Gastrocnemius medialis (tissue), 4 donors: ENCODE measurements around the gene PYY.

Experiments
- CTCF ChIP-seq, 5 experiments: fragments of 450-650 bp in 3 of 5; fragments of 200-600 bp in 2 of 5; sonication (generic) in 2 of 5; IDR thresholded peaks in 4 of 5; conservative IDR thresholded peaks in 1 of 5; 1 replicate in 4 of 5; 2 replicates in 1 of 5; pipeline ENCODE4 v1.5.1; 2016 to 2019; ENCODE audit warnings: antibody characterized with exemption in 5 of 5, mild to moderate bottlenecking in 3 of 5, moderate library complexity in 3 of 5
- POLR2A ChIP-seq, 2 donors: fragments of 450-650 bp; IDR thresholded peaks; one replicate each; pipeline ENCODE4 v1.6.1; 2017; ENCODE audit warnings: antibody characterized with exemption in 2 of 2, mild to moderate bottlenecking in 2 of 2, moderate library complexity in 2 of 2

- TF ChIP-seq CTCF (IDR thresholded peaks at IDR 0.05 in 4 of 5, conservative IDR thresholded peaks at IDR 0.05 in 1 of 5) (no peak), POLR2A (IDR thresholded peaks at IDR 0.05) (no peak)
Observed at GRCh38 chr17:43958748-43959352, 5.1 kb upstream of the PYY start.
